Measurements from ENCODE around the gene MOGAT3. TPM values are rescaled to one million over a fixed set of nuclear protein-coding genes. Genes with fewer than 3 reads are reported as not detected.
A peak's percentile ranks its signal among the peaks of the same experiment; 100 is the strongest.

Gene MOGAT3
- total and polyA plus RNA-seq, 9 of the 15 experiments (the other 6 are each of a cell fraction or from before 2014, with no cell fraction given): 0.07 to 0.17 (median 0.13) TPM; not detected in 6

DNA sequence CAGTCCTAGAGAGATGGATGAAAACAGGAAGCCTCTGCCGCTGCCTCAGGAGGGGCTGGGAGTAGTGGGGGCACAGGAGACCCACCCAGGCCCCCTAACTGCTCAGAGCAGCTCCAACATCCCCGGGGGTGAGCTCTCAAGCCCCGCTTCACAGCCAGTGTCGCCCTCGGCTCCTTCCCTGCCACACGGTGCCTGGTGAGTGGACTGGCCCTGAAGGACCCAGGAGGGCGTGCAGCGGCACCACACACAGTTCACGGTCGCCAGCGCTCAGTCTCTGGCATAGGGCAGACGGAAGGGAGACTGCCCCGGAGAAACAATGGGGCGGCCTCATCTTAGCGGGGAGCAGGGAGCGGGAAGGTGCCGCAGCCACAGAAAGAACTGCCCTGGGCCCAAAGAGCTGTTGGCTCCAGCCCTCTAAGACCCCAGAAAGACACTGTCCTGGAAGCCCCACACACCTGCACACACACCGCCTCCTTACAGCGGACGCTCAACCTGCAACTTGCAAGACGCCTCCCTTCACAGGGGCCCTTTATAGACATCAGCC is 35.5 kb upstream of the MOGAT3 start:
- H3K9ac ChIP-seq (ENCODE audit: insufficient read depth in 1 of 2, low read depth in 2 of 2, low read length in 2 of 2): peak overlapping the region in 1 of 2 experiments; percentile 53; a peak in 1 of 4 replicates
- H3K27me3 ChIP-seq (ENCODE audit: control insufficient read depth in 2 of 2, insufficient read depth in 2 of 2, low read length in 2 of 2): no peaks in the 10 kb centered on the region
- peaks cover 4% of the 10 kb centered on the region; the same call in 1 of the 3 replicates for H3K79me2 ChIP-seq (ENCODE audit: control insufficient read depth, insufficient read depth, low read length)
- no peak overlapping the region for H3K27ac ChIP-seq (ENCODE audit: extremely low read depth, low read depth, low read length)
- H3K4me2 ChIP-seq (ENCODE audit: insufficient read depth, low read length): no peak overlapping the region
- ChIA-PET CTCF (ENCODE audit: low intra/inter-chr PET ratio) (no interaction called here), POLR2A (interaction anchor here (0.6 to 1.7 kb wide), 9 partner anchors 8 to 92 kb away, joined by 3 to 7 read pairs (median 3); partner anchors contain the start of genes PLOD3 and ZNHIT1)
- no peak overlapping the region for H3K4me3 ChIP-seq
- no peak for FAIRE-seq
- no peak for TF ChIP-seq ZNF696 (CRISPR knock-in tag; conservative IDR thresholded peaks at IDR 0.05)
- TF ChIP-seq POLR2G (IDR thresholded peaks at IDR 0.05; ENCODE audit: low read depth, low read length): peak; percentile 60; the same call in 1 of the 2 replicates
- peak; percentile 55 for TF ChIP-seq RBFOX2 (IDR thresholded peaks at IDR 0.05; ENCODE audit: low read depth, low read length)
- no peak for TF ChIP-seq ZNF589 (CRISPR knock-in tag; IDR thresholded peaks at IDR 0.05; ENCODE audit: low read depth)
- TF ChIP-seq, protein P1, sequence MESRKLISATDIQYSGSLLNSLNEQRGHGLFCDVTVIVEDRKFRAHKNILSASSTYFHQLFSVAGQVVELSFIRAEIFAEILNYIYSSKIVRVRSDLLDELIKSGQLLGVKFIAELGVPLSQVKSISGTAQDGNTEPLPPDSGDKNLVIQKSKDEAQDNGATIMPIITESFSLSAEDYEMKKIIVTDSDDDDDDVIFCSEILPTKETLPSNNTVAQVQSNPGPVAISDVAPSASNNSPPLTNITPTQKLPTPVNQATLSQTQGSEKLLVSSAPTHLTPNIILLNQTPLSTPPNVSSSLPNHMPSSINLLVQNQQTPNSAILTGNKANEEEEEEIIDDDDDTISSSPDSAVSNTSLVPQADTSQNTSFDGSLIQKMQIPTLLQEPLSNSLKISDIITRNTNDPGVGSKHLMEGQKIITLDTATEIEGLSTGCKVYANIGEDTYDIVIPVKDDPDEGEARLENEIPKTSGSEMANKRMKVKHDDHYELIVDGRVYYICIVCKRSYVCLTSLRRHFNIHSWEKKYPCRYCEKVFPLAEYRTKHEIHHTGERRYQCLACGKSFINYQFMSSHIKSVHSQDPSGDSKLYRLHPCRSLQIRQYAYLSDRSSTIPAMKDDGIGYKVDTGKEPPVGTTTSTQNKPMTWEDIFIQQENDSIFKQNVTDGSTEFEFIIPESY (CRISPR knock-in tag; IDR thresholded peaks at IDR 0.05): 0 out of 2 replicates have a peak, but pooled peaks have one; percentile 23
- H3K4me1 ChIP-seq (replicated peaks in 1 of 2; ENCODE audit: control insufficient read depth in 2 of 2, insufficient read depth in 2 of 2, low read length in 2 of 2): peaks cover 30 to 88% of the 10 kb centered on the region in 2 experiments; a peak in 4 of 5 replicates
- H2AFZ ChIP-seq (ENCODE audit: low read depth, low read length): no peak overlapping the region
- no peak for DNase-seq (ENCODE audit: extremely low read depth in 1 of 4, low spot score in 3 of 4)
- H3K9me1 ChIP-seq (ENCODE audit: control insufficient read depth, insufficient read depth, low read length): no peaks in the 10 kb centered on the region
- intact Hi-C loops (cut with micrococcal nuclease) (no loop called here), in situ Hi-C loops (cut with MboI) (no loop called here)
- WGBS (ENCODE audit: insufficient coverage, low coverage, missing lambda C conversion rate): 91% methylated on average over 18 of the region's 21 CpGs
- peaks cover 39% of the 10 kb centered on the region for H3K36me3 ChIP-seq (ENCODE audit: control insufficient read depth, insufficient read depth, low read length)
- H4K20me1 ChIP-seq (replicated peaks; ENCODE audit: control insufficient read depth, insufficient read depth, low read length): peaks cover 7% of the 10 kb centered on the region; the same call in 1 of the 2 replicates
- no peak for ATAC-seq
- H3K9me3 ChIP-seq (replicated peaks; ENCODE audit: control insufficient read depth, insufficient read depth, low read depth, low read length): no peaks in the 10 kb centered on the region
- BruUV-seq (replicated peaks): no TSS peak

Data from K562 (cell line).